T-helper 17 cell (primary cell): ENCODE data around the gene RCCD1. TPM values are rescaled to one million over a fixed set of nuclear protein-coding genes. Genes with fewer than 3 reads are reported as not detected.
A peak's percentile ranks its signal among the peaks of the same experiment; 100 is the strongest.

Experiments used
- ATAC-seq: fragments of 150-1000 bp; cut with Tn5 transposase; 2 replicates; pipeline ENCODE4 v1.10.0; 2021; ENCODE audit warnings: mild to moderate bottlenecking, moderate library complexity
- DNase-seq, 3 donors: peaks; one replicate each; pipeline versions ENCODE4 v3.0.0 to v3.0.0-alpha.2; 2020 to 2021
- H3K9me3 ChIP-seq: one replicate; pipeline ENCODE4 v1.7.0; 2013; ENCODE audit warnings: low read length, mild to moderate bottlenecking; ENCODE audit not compliant: control insufficient read depth, poor library complexity, severe bottlenecking
- H3K27ac Mint-ChIP-seq: one replicate; pipeline ENCODE4 v1.8.0; 2022; ENCODE audit warnings: mild to moderate bottlenecking, moderate library complexity, mixed read lengths
- H3K27me3 Mint-ChIP-seq: one replicate; pipeline ENCODE4 v1.8.0; 2022; ENCODE audit warnings: mixed read lengths
- H3K36me3 Mint-ChIP-seq: one replicate; pipeline ENCODE4 v1.8.0; 2022; ENCODE audit warnings: low read depth, mixed read lengths
- H3K4me1 Mint-ChIP-seq: one replicate; pipeline ENCODE4 v1.8.0; 2022; ENCODE audit warnings: mild to moderate bottlenecking, mixed read lengths
- H3K4me3 Mint-ChIP-seq: one replicate; pipeline ENCODE4 v1.8.0; 2022; ENCODE audit warnings: mild to moderate bottlenecking, moderate library complexity, mixed read lengths
- total RNA-seq, 4 donors: library from RNA in 2 of 4; stranded (reverse) in 2 of 4; gene quantifications; one replicate each; pipeline ENCODE4 v1.2.3 and lab custom pipeline; 2022 to 2026

The RCCD1 gene
- total RNA-seq, 2 donors from 2014 or later, result 3.7 to 5.3 TPM

DNA sequence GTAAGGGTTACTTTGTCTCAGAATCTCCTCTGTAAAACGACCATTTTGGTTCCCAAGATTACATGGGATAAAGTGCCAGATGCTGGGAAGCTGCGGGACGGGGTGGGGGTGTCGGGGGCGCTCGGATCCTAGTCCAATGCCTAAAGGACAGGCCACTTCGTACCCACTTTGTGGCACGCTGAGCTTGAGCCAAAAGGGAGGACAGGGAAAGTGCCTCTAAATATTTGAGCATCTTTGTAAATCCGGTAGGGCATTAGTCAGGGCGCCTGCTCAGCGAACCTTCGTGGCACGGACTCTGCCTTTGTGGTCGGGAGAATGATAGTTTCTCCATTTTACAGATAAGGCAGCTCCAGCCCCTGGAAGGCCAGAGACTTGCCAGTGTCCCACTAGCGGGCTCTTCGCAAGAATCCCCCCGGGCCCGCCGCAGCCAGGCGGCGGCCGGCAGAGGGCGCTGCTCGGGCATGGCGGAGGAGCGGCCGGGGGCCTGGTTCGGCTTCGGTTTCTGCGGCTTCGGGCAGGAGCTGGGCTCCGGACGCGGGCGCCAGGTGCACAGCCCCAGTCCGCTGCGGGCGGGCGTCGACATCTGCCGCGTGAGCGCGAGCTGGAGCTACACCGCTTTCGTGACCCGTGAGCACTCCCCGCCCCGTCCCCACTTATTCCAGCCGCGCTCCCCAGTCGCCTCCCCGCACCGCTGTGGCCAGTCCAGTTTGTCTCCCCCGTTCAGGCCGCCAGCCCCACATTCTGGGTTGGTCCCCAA is 1.8 kb downstream of the RCCD1 start:
- Mint-ChIP-seq H3K4me3 (peak overlapping the region; percentile 87), H3K4me1 (peaks cover 11% of the 10 kb centered on the region), H3K27me3 (no peaks in the 10 kb centered on the region), H3K36me3 (peaks cover 3% of the 10 kb centered on the region), H3K27ac (no peak overlapping the region)
- DNase-seq (peak; percentile 50 to 70 (median 58)), ATAC-seq (no peak)
- H3K9me3 ChIP-seq, result no peaks in the 10 kb centered on the region

DNA sequence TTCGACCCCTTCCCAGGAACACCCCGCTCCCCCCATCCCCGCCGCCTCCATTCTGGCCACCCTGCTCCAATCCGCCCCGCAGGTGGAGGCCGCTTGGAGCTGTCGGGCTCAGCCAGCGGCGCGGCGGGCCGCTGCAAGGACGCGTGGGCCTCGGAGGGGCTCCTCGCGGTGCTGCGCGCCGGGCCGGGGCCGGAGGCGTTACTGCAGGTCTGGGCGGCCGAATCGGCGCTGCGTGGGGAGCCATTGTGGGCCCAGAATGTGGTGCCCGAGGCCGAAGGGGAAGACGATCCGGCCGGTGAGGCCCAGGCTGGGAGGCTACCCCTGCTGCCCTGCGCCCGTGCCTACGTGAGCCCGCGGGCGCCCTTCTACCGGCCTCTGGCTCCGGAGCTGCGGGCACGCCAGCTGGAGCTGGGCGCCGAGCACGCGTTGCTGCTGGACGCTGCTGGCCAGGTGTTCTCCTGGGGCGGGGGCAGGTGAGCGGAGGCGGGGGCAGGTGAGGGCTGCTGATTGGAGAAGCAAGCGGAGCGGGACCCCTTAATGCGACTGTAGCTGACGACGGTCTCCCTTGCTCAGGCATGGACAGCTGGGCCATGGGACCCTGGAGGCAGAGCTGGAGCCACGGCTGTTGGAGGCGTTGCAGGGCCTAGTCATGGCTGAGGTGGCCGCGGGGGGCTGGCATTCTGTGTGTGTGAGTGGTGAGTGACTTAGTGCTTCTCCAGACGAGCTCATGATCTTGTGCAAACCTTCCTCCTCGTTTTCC is 2.5 kb downstream of the RCCD1 start:
- Mint-ChIP-seq H3K36me3 (peaks cover 3% of the 10 kb centered on the region), H3K27ac (no peak overlapping the region), H3K27me3 (no peaks in the 10 kb centered on the region), H3K4me1 (peaks cover 13% of the 10 kb centered on the region), H3K4me3 (peak overlapping the region; percentile 78)
- no peaks in the 10 kb centered on the region for H3K9me3 ChIP-seq
- no peak for DNase-seq
- ATAC-seq, result no peak

DNA sequence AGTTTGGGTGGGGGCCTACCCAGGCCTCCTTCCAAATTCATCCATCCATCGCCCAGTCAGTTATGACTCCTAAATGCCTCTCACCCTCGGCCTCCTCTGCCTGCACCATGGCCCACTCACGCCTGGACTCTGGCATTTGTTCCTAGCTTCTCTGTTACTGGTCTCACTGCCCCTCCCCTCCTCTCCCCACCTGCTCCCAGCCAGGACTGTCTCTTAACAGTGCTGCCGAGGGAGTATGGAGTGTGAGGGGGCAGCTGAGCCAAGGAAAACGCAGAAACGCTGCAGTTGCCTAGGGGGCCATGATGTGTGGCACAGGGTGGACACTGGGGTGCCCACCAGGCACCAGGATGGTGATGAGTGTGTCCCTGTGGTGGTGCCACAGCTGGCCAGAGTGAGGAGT is 3.1 kb downstream of the RCCD1 start:
- H3K36me3 Mint-ChIP-seq, result peaks cover 3% of the 10 kb centered on the region
- DNase-seq, result no peak

GRCh38 chr15:90959028-90959595 is 4.4 kb downstream of the RCCD1 start:
- peaks cover 3% of the 10 kb centered on the region for H3K36me3 Mint-ChIP-seq
- DNase-seq, result no peak
- H3K27me3 Mint-ChIP-seq, result no peaks in the 10 kb centered on the region
- no peak for ATAC-seq
- peaks cover 13% of the 10 kb centered on the region for H3K4me1 Mint-ChIP-seq
- no peak overlapping the region for H3K27ac Mint-ChIP-seq
- H3K9me3 ChIP-seq, result no peaks in the 10 kb centered on the region
- peak overlapping the region; percentile 63 for H3K4me3 Mint-ChIP-seq

More for the DNA sequence above, 3.1 kb downstream of the RCCD1 start:
- no peak overlapping the region for H3K27ac Mint-ChIP-seq
- no peaks in the 10 kb centered on the region for H3K9me3 ChIP-seq
- H3K27me3 Mint-ChIP-seq, result no peaks in the 10 kb centered on the region
- H3K4me1 Mint-ChIP-seq, result peaks cover 13% of the 10 kb centered on the region
- peak overlapping the region; percentile 78 for H3K4me3 Mint-ChIP-seq
- no peak for ATAC-seq

DNA sequence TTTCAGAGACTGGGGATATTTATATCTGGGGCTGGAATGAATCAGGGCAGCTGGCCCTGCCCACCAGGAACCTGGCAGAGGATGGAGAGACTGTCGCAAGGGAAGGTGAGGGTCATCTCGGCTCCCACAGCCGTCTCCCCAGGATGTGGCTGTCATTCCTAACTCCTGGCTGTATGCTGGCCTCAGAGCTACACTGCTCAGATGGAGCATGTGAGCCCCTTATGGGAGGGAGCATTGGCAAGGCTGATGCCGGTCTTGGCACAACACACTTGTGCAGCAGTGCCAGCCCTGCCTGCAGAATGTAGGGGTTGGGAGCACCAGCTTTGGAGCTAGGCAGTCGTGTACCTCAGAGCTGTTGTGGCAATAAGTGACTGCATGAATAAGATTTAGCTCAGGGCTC is 5.2 kb downstream of the RCCD1 start:
- Mint-ChIP-seq H3K4me1 (peaks cover 11% of the 10 kb centered on the region), H3K27me3 (no peaks in the 10 kb centered on the region), H3K36me3 (peaks cover 3% of the 10 kb centered on the region), H3K4me3 (no peak overlapping the region), H3K27ac (no peak overlapping the region)
- DNase-seq (no peak), ATAC-seq (no peak)
- no peaks in the 10 kb centered on the region for H3K9me3 ChIP-seq

DNA sequence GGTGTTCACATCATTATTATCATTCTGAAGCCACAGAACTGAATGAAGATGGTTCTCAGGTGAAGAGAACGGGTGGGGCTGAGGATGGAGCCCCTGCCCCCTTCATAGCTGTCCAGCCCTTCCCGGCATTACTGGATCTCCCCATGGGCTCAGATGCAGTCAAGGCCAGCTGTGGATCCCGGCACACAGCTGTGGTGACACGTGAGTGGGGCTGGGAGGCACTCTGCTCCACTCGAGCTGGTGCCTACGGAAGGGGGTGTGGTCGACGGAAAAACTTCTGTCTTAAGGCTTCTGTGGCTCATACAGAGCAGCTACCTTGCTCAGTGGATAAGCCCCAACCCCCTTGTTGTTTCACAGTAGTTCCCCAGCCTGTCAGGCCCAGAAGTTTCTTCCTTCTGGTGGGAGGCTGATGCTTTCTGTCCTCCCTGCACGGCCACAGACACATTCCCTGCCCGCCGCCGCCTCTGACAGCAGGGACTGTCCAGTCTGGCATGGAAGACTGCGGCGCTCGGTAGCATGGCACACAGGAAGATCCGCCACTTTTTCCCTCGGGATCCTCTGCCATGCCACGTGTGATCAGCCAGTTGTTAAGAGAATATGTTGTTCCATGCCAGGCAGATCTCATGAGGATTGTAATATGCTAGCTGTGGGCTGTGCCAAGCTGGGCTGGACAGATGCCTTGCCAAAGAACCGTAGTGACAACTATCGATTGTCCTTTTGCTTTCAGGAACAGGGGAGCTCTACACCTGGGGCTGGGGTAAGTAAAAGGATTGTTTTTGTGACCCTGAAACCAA is 5.8 kb downstream of the RCCD1 start:
- H3K9me3 ChIP-seq, result no peaks in the 10 kb centered on the region
- Mint-ChIP-seq H3K4me1 (peaks cover 11% of the 10 kb centered on the region), H3K27me3 (no peaks in the 10 kb centered on the region), H3K36me3 (peaks cover 3% of the 10 kb centered on the region), H3K4me3 (no peak overlapping the region), H3K27ac (peak overlapping the region; percentile 14)
- DNase-seq, result no peak
- no peak for ATAC-seq

DNA sequence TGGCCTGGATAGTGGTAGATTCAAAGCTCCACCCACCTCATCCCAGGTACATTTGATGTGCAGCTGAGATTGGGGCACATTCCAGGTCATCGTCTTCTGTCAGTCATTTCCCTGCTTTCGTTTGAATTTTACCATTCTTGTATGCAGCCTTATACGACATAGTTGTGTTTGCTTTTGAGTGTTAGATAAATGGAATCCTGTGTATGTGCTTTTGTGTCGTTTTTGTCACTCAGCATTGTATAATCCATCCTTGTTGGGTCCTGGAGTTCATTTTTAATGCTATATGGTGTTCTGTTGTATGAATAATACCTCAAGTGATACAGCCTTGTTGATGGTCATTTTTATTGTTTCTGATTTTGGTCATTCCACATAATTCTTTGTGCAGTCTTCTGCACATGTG is 7.3 kb downstream of the RCCD1 start:
- Mint-ChIP-seq H3K27ac (no peak overlapping the region), H3K27me3 (no peaks in the 10 kb centered on the region), H3K36me3 (peaks cover 3% of the 10 kb centered on the region), H3K4me1 (peaks cover 9% of the 10 kb centered on the region), H3K4me3 (no peak overlapping the region)
- H3K9me3 ChIP-seq, result no peaks in the 10 kb centered on the region
- ATAC-seq, result no peak
- DNase-seq, result no peak

GRCh38 chr15:90966262-90966661 is 11.6 kb downstream of the RCCD1 start:
- H3K36me3 Mint-ChIP-seq, result no peaks in the 10 kb centered on the region

DNA sequence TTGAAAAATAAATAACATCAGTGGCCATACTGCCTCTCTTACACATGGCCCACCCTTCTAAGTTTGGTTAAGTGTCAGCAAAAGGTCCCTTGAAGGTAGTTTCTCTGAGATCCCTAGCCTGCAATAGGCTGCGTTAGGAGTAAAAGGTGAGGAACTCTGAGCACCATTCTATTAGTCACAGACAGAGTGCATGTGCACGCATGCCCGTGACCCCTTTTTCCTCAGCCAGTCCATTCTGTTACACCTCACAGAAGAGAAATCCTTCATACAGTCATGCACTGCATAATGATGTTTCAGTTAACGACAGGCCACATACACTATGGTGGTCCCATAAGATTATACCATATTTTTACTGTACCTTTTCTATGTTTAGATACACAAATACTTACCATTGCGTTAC is 12.5 kb downstream of the RCCD1 start:
- H3K36me3 Mint-ChIP-seq, result no peaks in the 10 kb centered on the region
- no peak overlapping the region for H3K27ac Mint-ChIP-seq

More at GRCh38 chr15:90966262-90966661, 11.6 kb downstream of the RCCD1 start:
- Mint-ChIP-seq H3K27ac (no peak overlapping the region), H3K4me3 (no peak overlapping the region), H3K4me1 (peaks cover 2% of the 10 kb centered on the region), H3K27me3 (no peaks in the 10 kb centered on the region)
- ATAC-seq (no peak), DNase-seq (no peak)
- no peaks in the 10 kb centered on the region for H3K9me3 ChIP-seq

DNA sequence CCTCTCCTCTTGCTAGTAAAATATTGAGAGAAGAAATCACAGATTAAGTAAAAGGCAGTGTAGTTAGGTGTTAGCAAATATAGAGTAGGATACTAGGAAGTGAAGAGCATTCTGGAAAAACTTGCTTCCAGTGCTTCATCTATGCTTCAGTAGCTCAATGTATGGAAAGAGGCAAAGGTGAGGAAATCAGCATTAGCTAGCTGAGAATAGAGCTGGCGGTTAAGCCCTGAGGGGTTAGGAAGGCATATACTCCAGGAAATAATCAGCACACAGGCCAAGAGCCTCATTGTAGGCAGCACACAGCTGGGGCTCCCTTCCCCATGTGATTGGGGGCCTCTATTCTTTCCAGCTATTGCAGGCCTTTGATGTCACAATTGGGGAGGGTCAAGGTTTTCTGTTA is 13.8 kb downstream of the RCCD1 start:
- H3K36me3 Mint-ChIP-seq, result no peaks in the 10 kb centered on the region
- H3K4me1 Mint-ChIP-seq, result no peaks in the 10 kb centered on the region
- no peak overlapping the region for H3K27ac Mint-ChIP-seq
- DNase-seq, result no peak
- no peaks in the 10 kb centered on the region for H3K9me3 ChIP-seq
- ATAC-seq, result no peak
- no peaks in the 10 kb centered on the region for H3K27me3 Mint-ChIP-seq
- H3K4me3 Mint-ChIP-seq, result no peak overlapping the region

More for the DNA sequence above, 12.5 kb downstream of the RCCD1 start:
- H3K9me3 ChIP-seq, result no peaks in the 10 kb centered on the region
- Mint-ChIP-seq H3K4me3 (no peak overlapping the region), H3K27me3 (no peaks in the 10 kb centered on the region), H3K4me1 (no peaks in the 10 kb centered on the region)
- no peak for DNase-seq
- no peak for ATAC-seq

DNA sequence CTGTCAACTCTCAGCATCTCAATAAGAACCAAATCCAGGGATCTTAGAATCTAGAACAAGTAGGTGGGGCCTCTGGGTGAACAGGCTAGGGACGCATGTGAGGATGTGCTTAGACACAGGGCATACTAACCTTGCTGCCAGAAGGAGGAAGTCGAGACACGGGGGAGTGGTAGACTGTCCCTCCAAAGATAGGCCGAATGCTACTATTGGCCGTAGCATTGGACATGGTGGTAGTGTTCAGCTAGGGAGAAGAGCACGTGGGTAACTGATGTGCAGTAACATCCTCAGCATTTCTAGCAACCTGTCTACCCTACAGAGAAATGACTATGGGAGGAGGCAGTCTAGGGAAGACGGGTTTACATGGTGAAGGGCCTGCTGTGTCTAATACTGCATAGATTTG is 15.6 kb downstream of the RCCD1 start:
- H3K4me1 Mint-ChIP-seq, result peaks cover 4% of the 10 kb centered on the region
- DNase-seq (no peak), ATAC-seq (no peak)
- H3K27me3 Mint-ChIP-seq, result no peaks in the 10 kb centered on the region
- no peak overlapping the region for H3K27ac Mint-ChIP-seq
- H3K4me3 Mint-ChIP-seq, result no peak overlapping the region
- no peaks in the 10 kb centered on the region for H3K9me3 ChIP-seq
- H3K36me3 Mint-ChIP-seq, result peaks cover 3% of the 10 kb centered on the region

GRCh38 chr15:90972133-90972532 is 17.4 kb downstream of the RCCD1 start:
- H3K27ac Mint-ChIP-seq, result no peak overlapping the region
- no peak overlapping the region for H3K4me3 Mint-ChIP-seq
- no peaks in the 10 kb centered on the region for H3K27me3 Mint-ChIP-seq
- peaks cover 3% of the 10 kb centered on the region for H3K36me3 Mint-ChIP-seq
- no peak for ATAC-seq
- no peak for DNase-seq
- H3K4me1 Mint-ChIP-seq, result peaks cover 4% of the 10 kb centered on the region
- no peaks in the 10 kb centered on the region for H3K9me3 ChIP-seq

DNA sequence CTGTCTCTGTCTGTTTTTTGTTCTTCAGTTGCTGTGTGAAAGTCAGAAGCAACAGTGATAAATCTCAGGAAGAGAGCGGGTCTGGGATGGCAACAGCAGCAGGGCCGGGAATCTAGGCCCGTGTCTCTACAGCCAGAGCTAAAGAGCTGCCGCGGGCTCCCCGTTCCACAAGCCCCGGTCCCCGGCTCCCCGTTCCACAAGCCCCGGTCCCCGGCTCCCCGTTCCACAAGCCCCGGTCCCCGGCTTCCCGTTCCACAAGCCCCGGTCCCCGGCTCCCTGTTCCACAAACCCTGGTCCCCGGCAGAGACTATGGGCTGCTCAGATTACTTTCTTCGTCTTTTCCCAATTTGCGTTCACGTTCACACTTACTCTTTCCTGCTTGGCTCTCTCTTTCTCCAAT is 19.5 kb downstream of the RCCD1 start:
- peaks cover 3% of the 10 kb centered on the region for H3K36me3 Mint-ChIP-seq
- no peak overlapping the region for H3K4me3 Mint-ChIP-seq

More for the DNA sequence above, 19.5 kb downstream of the RCCD1 start:
- H3K9me3 ChIP-seq, result no peaks in the 10 kb centered on the region
- DNase-seq (no peak), ATAC-seq (no peak)
- Mint-ChIP-seq H3K27me3 (no peaks in the 10 kb centered on the region), H3K27ac (no peak overlapping the region), H3K4me1 (peaks cover 4% of the 10 kb centered on the region)
